Activated T-helper 17 cell treated with anti-CD3 and anti-CD28 coated beads, Interleukin-2, amount 50 U/mL, for 72 hours (primary cell): ENCODE results near the gene TMC1. TPM values are rescaled to one million over a fixed set of nuclear protein-coding genes. Genes with fewer than 3 reads are reported as not detected.

Experiments
- ATAC-seq: fragments of 150-1000 bp; cut with Tn5 transposase; replicated peaks from 2 replicates; pipeline ENCODE4 v1.10.0; 2021; ENCODE audit warnings: mild to moderate bottlenecking, moderate library complexity
- H3K27ac Mint-ChIP-seq: one replicate; pipeline ENCODE4 v1.8.0; 2022; ENCODE audit warnings: mixed read lengths
- H3K27me3 Mint-ChIP-seq: one replicate; pipeline ENCODE4 v1.8.0; 2022; ENCODE audit warnings: mixed read lengths
- H3K36me3 Mint-ChIP-seq: one replicate; pipeline ENCODE4 v1.8.0; 2022; ENCODE audit warnings: low read depth, mild to moderate bottlenecking, mixed read lengths
- H3K4me1 Mint-ChIP-seq: one replicate; pipeline ENCODE4 v1.8.0; 2022; ENCODE audit warnings: mixed read lengths
- H3K4me3 Mint-ChIP-seq: one replicate; pipeline ENCODE4 v1.8.0; 2022; ENCODE audit warnings: mild to moderate bottlenecking, mixed read lengths
- H3K9me3 Mint-ChIP-seq: one replicate; pipeline ENCODE4 v1.8.0; 2022; ENCODE audit warnings: mixed read lengths
- total RNA-seq, 2 donors: library from RNA; stranded (reverse); gene quantifications; one replicate each; pipeline ENCODE4 v1.2.3, GENCODE V29; 2022

Gene TMC1
- total RNA-seq, 2 donors from 2014 or later, result 0.32 to 0.41 TPM

GRCh38 chr9:72636621-72637020, 115.2 kb downstream of the TMC1 start:
- H3K9me3 Mint-ChIP-seq, result peaks cover 3% of the 10 kb centered on the region
- no peak for ATAC-seq
- H3K27ac Mint-ChIP-seq, result peak overlapping the region; percentile 5
- no peaks in the 10 kb centered on the region for H3K27me3 Mint-ChIP-seq
- H3K36me3 Mint-ChIP-seq, result no peaks in the 10 kb centered on the region
- H3K4me3 Mint-ChIP-seq, result no peak overlapping the region
- peaks cover 13% of the 10 kb centered on the region for H3K4me1 Mint-ChIP-seq

DNA sequence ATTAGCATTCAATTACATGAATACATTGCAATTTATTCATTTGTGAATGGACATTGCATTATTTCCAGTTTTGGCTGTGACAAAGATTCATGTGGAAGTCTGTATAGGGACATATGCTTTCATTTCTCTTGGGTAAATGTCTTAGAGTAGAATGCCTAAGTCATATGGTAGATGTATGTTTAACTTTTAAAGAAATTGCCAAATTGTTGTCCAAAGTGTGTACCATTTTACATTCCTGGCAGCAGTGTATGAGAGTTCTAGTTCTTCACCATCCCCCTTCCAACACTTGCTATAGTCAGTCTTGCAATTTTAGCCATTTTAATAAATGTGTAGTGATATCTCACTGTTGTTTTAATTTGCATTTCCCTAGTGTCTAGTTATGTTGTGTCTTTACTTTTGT, 122.2 kb downstream of the TMC1 start:
- no peaks in the 10 kb centered on the region for H3K27me3 Mint-ChIP-seq
- ATAC-seq, result no peak
- H3K9me3 Mint-ChIP-seq, result no peaks in the 10 kb centered on the region
- no peak overlapping the region for H3K27ac Mint-ChIP-seq
- H3K4me3 Mint-ChIP-seq, result no peak overlapping the region
- no peaks in the 10 kb centered on the region for H3K36me3 Mint-ChIP-seq
- H3K4me1 Mint-ChIP-seq, result no peaks in the 10 kb centered on the region

- no peak for ATAC-seq
- Mint-ChIP-seq H3K36me3 (no peaks in the 10 kb centered on the region), H3K4me1 (no peaks in the 10 kb centered on the region), H3K27me3 (no peaks in the 10 kb centered on the region), H3K9me3 (no peaks in the 10 kb centered on the region), H3K27ac (no peak overlapping the region), H3K4me3 (no peak overlapping the region)
These were observed 124.7 kb downstream of the TMC1 start for GRCh38 chr9:72646061-72646460.

- Mint-ChIP-seq H3K27ac (no peak overlapping the region), H3K4me1 (no peaks in the 10 kb centered on the region), H3K36me3 (no peaks in the 10 kb centered on the region), H3K27me3 (peaks cover 9% of the 10 kb centered on the region), H3K4me3 (no peak overlapping the region), H3K9me3 (no peaks in the 10 kb centered on the region)
- no peak for ATAC-seq
These were observed 127.1 kb downstream of the TMC1 start for GRCh38 chr9:72648324-72649126.

DNA sequence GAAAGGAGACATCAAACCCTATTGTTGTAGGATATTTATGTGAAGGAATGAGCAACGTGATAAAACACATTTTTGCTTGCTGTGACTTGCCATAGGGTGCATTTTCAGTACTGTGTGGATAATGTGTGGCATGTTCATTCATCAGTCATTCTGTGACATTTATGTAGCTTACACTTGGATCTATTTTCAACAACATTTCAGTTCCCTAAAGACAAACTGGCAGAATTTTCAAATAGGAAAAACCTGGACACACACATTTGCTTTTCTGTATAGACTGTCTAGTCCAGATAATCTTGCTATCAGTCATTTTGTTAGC, 127.7 kb downstream of the TMC1 start:
- peaks cover 9% of the 10 kb centered on the region for H3K27me3 Mint-ChIP-seq
- no peaks in the 10 kb centered on the region for H3K9me3 Mint-ChIP-seq
- no peaks in the 10 kb centered on the region for H3K4me1 Mint-ChIP-seq
- no peak for ATAC-seq
- H3K27ac Mint-ChIP-seq, result no peak overlapping the region
- no peak overlapping the region for H3K4me3 Mint-ChIP-seq
- no peaks in the 10 kb centered on the region for H3K36me3 Mint-ChIP-seq

- H3K27me3 Mint-ChIP-seq, result peaks cover 11% of the 10 kb centered on the region
- no peaks in the 10 kb centered on the region for H3K4me1 Mint-ChIP-seq
- H3K9me3 Mint-ChIP-seq, result no peaks in the 10 kb centered on the region
- H3K4me3 Mint-ChIP-seq, result no peak overlapping the region
- H3K27ac Mint-ChIP-seq, result no peak overlapping the region
- no peaks in the 10 kb centered on the region for H3K36me3 Mint-ChIP-seq
- ATAC-seq, result no peak
These were observed 128.8 kb downstream of the TMC1 start for GRCh38 chr9:72650206-72650605.

DNA sequence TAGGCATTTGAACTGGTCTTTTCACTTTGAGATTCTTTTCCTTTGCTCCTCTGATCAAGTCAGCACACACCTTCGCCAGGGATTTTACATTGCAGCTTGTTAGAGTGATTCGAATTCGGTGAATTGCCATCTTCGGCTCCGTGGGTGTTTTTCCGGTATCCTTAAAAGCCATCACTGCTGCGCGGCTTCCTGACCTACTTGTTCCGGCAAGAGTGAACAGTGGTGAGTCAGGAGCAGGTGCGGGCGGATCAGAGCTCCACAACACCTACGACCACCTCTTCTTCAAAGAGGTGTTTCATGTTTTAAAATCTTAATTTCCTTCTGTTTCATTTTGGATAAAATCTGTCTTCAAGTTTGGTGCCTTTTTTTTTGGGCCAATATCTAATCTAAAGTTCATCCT, 134.6 kb downstream of the TMC1 start:
- Mint-ChIP-seq H3K4me3 (no peak overlapping the region), H3K36me3 (no peaks in the 10 kb centered on the region), H3K27me3 (peaks cover 23% of the 10 kb centered on the region), H3K4me1 (no peaks in the 10 kb centered on the region), H3K9me3 (no peaks in the 10 kb centered on the region), H3K27ac (no peak overlapping the region)
- no peak for ATAC-seq

GRCh38 chr9:72657023-72657422, 135.6 kb downstream of the TMC1 start:
- H3K4me3 Mint-ChIP-seq, result no peak overlapping the region
- no peaks in the 10 kb centered on the region for H3K36me3 Mint-ChIP-seq
- H3K27me3 Mint-ChIP-seq, result peaks cover 23% of the 10 kb centered on the region
- H3K27ac Mint-ChIP-seq, result no peak overlapping the region
- no peak for ATAC-seq
- no peaks in the 10 kb centered on the region for H3K4me1 Mint-ChIP-seq
- H3K9me3 Mint-ChIP-seq, result no peaks in the 10 kb centered on the region

DNA sequence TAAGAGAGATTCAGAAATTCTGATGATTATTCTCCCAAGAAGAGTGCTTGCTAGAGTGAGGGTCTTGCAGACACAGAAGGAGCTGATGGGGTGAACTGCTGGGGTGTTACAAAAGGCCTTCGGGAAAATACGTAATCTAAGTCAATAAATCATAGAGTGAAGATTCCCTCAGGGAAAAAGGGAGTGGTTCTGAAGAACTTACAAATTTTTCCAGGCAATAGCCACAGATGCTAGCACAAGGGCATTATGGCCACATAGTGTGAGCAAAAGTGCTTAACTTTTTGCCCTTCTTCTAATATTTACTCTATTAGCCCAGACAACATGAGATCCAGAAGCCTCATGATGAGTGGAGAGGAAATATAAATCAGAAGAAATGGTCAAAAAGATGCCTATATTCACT, 137.3 kb downstream of the TMC1 start:
- Mint-ChIP-seq H3K27ac (no peak overlapping the region), H3K9me3 (no peaks in the 10 kb centered on the region), H3K27me3 (peaks cover 18% of the 10 kb centered on the region), H3K4me1 (no peaks in the 10 kb centered on the region), H3K4me3 (no peak overlapping the region), H3K36me3 (no peaks in the 10 kb centered on the region)
- no peak for ATAC-seq

GRCh38 chr9:72661401-72662135, 140.2 kb downstream of the TMC1 start:
- ATAC-seq, result no peak

GRCh38 chr9:72665421-72665820, 144.0 kb downstream of the TMC1 start:
- Mint-ChIP-seq H3K27me3 (peaks cover 14% of the 10 kb centered on the region), H3K9me3 (no peaks in the 10 kb centered on the region), H3K36me3 (no peaks in the 10 kb centered on the region), H3K4me3 (no peak overlapping the region), H3K4me1 (no peaks in the 10 kb centered on the region), H3K27ac (no peak overlapping the region)
- ATAC-seq, result no peak

More at GRCh38 chr9:72661401-72662135, 140.2 kb downstream of the TMC1 start:
- no peaks in the 10 kb centered on the region for H3K4me1 Mint-ChIP-seq
- H3K9me3 Mint-ChIP-seq, result no peaks in the 10 kb centered on the region
- H3K27me3 Mint-ChIP-seq, result peaks cover 19% of the 10 kb centered on the region
- no peak overlapping the region for H3K4me3 Mint-ChIP-seq
- no peaks in the 10 kb centered on the region for H3K36me3 Mint-ChIP-seq
- H3K27ac Mint-ChIP-seq, result no peak overlapping the region

- H3K9me3 Mint-ChIP-seq, result no peaks in the 10 kb centered on the region
- no peak overlapping the region for H3K27ac Mint-ChIP-seq
- peaks cover 19% of the 10 kb centered on the region for H3K27me3 Mint-ChIP-seq
- H3K36me3 Mint-ChIP-seq, result no peaks in the 10 kb centered on the region
- H3K4me1 Mint-ChIP-seq, result no peaks in the 10 kb centered on the region
- no peak overlapping the region for H3K4me3 Mint-ChIP-seq
- no peak for ATAC-seq
These were observed 145.8 kb downstream of the TMC1 start for GRCh38 chr9:72667181-72667580.

- no peaks in the 10 kb centered on the region for H3K36me3 Mint-ChIP-seq
- no peak for ATAC-seq
- H3K4me3 Mint-ChIP-seq, result no peak overlapping the region
- H3K9me3 Mint-ChIP-seq, result no peaks in the 10 kb centered on the region
- H3K27me3 Mint-ChIP-seq, result peaks cover 16% of the 10 kb centered on the region
- no peak overlapping the region for H3K27ac Mint-ChIP-seq
- H3K4me1 Mint-ChIP-seq, result no peaks in the 10 kb centered on the region
These were observed 153.6 kb downstream of the TMC1 start for GRCh38 chr9:72674961-72675360.

- H3K4me3 Mint-ChIP-seq, result no peak overlapping the region
These were observed 154.2 kb downstream of the TMC1 start for GRCh38 chr9:72675586-72675985.

GRCh38 chr9:72680593-72681282, 159.3 kb downstream of the TMC1 start:
- H3K4me3 Mint-ChIP-seq, result no peak overlapping the region

More at GRCh38 chr9:72675586-72675985, 154.2 kb downstream of the TMC1 start:
- Mint-ChIP-seq H3K27me3 (peaks cover 15% of the 10 kb centered on the region), H3K4me1 (no peaks in the 10 kb centered on the region), H3K27ac (no peak overlapping the region), H3K9me3 (no peaks in the 10 kb centered on the region), H3K36me3 (no peaks in the 10 kb centered on the region)
- ATAC-seq, result no peak

More at GRCh38 chr9:72680593-72681282, 159.3 kb downstream of the TMC1 start:
- ATAC-seq, result no peak
- Mint-ChIP-seq H3K27me3 (peaks cover 23% of the 10 kb centered on the region), H3K9me3 (no peaks in the 10 kb centered on the region), H3K36me3 (no peaks in the 10 kb centered on the region), H3K27ac (no peak overlapping the region), H3K4me1 (no peaks in the 10 kb centered on the region)
